ENCODE data around the gene CTNNB1. TPM values are rescaled to one million over a fixed set of nuclear protein-coding genes. Genes with fewer than 3 reads are reported as not detected.

The CTNNB1 gene
- total RNA-seq, 1 donor from 2014 or later: 305 TPM

DNA sequence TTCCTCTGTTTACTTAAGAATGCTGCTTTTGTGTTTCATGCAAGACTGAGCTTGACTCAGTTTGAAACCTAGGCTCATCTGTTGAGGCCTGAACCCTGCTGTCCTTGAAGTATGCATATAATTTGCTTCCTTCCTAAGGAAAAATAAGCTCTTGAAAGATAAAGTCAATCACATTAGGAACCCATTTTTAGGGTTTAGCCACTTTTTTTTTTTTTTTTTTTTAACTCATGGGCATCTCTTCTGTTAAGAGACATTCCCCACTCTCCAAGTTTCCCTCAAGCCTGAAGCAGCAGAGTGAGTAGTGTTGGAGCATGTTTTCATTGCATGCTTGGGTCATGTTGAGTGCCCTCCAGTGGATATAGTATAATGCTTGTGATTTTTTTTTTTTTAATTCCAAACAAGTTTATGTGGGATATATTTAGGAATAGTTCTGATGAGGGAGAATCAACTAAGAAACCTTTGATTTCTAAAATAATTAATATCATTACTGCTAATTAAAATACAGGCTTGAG is 3.6 kb downstream of the CTNNB1 start:
- no peak for ATAC-seq
- Histone ChIP-seq H3K9me3 (no peaks in the 10 kb centered on the region), H3K4me1 (peaks cover 69% of the 10 kb centered on the region), H3K27ac (no peak overlapping the region), H3K27me3 (no peaks in the 10 kb centered on the region), H3K36me3 (no peaks in the 10 kb centered on the region), H3K4me3 (peak overlapping the region; percentile 78)
- TF ChIP-seq, protein P1, sequence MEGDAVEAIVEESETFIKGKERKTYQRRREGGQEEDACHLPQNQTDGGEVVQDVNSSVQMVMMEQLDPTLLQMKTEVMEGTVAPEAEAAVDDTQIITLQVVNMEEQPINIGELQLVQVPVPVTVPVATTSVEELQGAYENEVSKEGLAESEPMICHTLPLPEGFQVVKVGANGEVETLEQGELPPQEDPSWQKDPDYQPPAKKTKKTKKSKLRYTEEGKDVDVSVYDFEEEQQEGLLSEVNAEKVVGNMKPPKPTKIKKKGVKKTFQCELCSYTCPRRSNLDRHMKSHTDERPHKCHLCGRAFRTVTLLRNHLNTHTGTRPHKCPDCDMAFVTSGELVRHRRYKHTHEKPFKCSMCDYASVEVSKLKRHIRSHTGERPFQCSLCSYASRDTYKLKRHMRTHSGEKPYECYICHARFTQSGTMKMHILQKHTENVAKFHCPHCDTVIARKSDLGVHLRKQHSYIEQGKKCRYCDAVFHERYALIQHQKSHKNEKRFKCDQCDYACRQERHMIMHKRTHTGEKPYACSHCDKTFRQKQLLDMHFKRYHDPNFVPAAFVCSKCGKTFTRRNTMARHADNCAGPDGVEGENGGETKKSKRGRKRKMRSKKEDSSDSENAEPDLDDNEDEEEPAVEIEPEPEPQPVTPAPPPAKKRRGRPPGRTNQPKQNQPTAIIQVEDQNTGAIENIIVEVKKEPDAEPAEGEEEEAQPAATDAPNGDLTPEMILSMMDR (IDR thresholded peaks at IDR 0.05): peak; percentile 44
- no peak for DNase-seq
- intact Hi-C loops (cut with DNase I): loop anchor here (10.0 kb wide), 1 partner anchor 618 kb away; no protein-coding TSS in a partner anchor

DNA sequence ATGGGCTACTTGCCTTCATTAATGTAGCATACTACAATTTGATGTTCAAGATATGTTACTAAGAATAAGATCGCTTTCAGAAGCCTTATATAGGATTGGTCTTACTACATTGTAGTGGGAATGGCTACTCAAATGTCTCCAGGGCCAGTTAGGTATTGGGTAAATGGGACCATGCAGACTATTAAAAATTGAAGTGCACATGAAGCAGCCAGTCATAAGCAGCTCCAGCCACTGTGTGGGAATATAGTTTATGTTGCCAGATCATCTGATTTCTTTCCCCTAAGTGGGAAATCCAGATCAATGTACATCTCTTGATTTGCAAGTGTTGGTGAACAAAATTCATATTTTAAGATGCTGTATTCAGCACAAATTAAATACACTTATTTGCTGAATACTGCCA is 5.1 kb downstream of the CTNNB1 start:
- intact Hi-C loops (cut with DNase I): loop anchor here (10.0 kb wide), 1 partner anchor 620 kb away; no protein-coding TSS in a partner anchor
- no peaks in the 10 kb centered on the region for H3K9me3 ChIP-seq
- TF ChIP-seq, protein P1 (IDR thresholded peaks at IDR 0.05): no peak
- no peak for ATAC-seq
- H3K27ac ChIP-seq: no peak overlapping the region
- no peak for DNase-seq
- peaks cover 76% of the 10 kb centered on the region for H3K4me1 ChIP-seq
- no peaks in the 10 kb centered on the region for H3K27me3 ChIP-seq
- H3K36me3 ChIP-seq: no peaks in the 10 kb centered on the region
- H3K4me3 ChIP-seq: no peak overlapping the region

DNA sequence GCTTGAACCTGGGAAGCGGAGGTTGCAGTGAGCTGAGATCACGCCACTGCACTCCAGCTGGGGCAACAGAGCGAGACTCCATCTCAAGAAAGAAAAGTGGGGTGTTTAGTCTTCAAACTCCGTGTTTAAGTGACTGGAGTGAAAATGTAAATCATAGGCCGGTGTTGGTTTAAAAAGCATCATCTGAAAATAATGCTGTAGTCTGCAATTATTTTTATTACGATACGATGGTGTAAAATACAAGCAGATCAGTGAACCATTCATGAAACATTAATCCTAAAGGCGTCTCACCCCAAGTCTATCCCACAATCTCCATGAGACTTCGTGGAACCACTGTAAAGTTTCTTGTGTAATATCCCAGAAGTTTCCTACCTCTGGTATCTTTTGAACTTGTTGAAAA is 6.3 kb downstream of the CTNNB1 start:
- ATAC-seq: no peak
- Histone ChIP-seq H3K27me3 (no peaks in the 10 kb centered on the region), H3K9me3 (no peaks in the 10 kb centered on the region), H3K4me1 (peaks cover 78% of the 10 kb centered on the region), H3K36me3 (no peaks in the 10 kb centered on the region), H3K4me3 (no peak overlapping the region), H3K27ac (no peak overlapping the region)
- TF ChIP-seq, protein P1 (IDR thresholded peaks at IDR 0.05): no peak
- intact Hi-C loops (cut with DNase I): loop anchor here (10.0 kb wide), 1 partner anchor 621 kb away; no protein-coding TSS in a partner anchor
- DNase-seq: no peak

DNA sequence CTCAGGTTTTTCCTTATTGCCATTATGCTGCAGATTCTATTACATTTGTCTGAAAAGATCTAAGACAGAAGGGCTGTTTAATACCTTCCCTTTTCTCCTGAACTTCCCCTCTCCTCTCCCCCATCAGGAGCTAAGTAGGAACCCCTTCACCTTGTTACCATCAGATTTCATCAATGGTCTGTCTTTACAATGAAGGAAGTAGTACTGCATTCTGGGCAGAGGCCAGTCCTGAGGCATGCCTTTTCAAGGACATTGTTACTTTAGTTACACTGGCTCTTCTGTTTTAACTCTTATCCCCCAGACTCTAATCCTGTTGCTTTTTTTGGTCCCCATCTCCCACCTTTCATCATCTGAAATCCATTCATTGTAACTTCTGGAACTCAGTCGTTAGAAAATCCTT is 8.1 kb downstream of the CTNNB1 start:
- Histone ChIP-seq H3K4me1 (peaks cover 72% of the 10 kb centered on the region), H3K4me3 (no peak overlapping the region), H3K27me3 (no peaks in the 10 kb centered on the region), H3K9me3 (no peaks in the 10 kb centered on the region), H3K27ac (no peak overlapping the region), H3K36me3 (no peaks in the 10 kb centered on the region)
- TF ChIP-seq, protein P1 (IDR thresholded peaks at IDR 0.05): no peak
- intact Hi-C loops (cut with DNase I): loop anchor here (10.0 kb wide), 1 partner anchor 623 kb away; no protein-coding TSS in a partner anchor
- DNase-seq (no peak), ATAC-seq (peak; percentile 76)

- no peak overlapping the region for H3K27ac ChIP-seq
- ATAC-seq: no peak
- H3K9me3 ChIP-seq: no peaks in the 10 kb centered on the region
- intact Hi-C loops (cut with DNase I): loop anchor here (10.0 kb wide), 1 partner anchor 624 kb away; no protein-coding TSS in a partner anchor
- DNase-seq: no peak
- TF ChIP-seq, protein P1 (IDR thresholded peaks at IDR 0.05): no peak
- H3K4me3 ChIP-seq: no peak overlapping the region
- H3K4me1 ChIP-seq: peaks cover 72% of the 10 kb centered on the region
- H3K36me3 ChIP-seq: no peaks in the 10 kb centered on the region
- no peaks in the 10 kb centered on the region for H3K27me3 ChIP-seq
Measured at GRCh38 chr3:41208507-41209220, 9.4 kb downstream of the CTNNB1 start.

Measured in upper lobe of right lung (tissue), 1 donor.